Uterus (tissue), 2 donors: ENCODE data around the gene PSMD6.

Source experiments
- CTCF ChIP-seq, 4 experiments: fragments of 200-600 bp in 2 of 4; fragments of 450-650 bp in 2 of 4; sonication (generic) in 2 of 4; IDR thresholded peaks; one replicate each; pipeline ENCODE4 v1.5.1; 2016 to 2019; ENCODE audit warnings: antibody characterized with exemption in 4 of 4, mild to moderate bottlenecking in 2 of 4, moderate library complexity in 1 of 4
- POLR2A ChIP-seq, 2 donors: fragments of 450-650 bp; IDR thresholded peaks; one replicate each; pipeline ENCODE4 v1.6.1; 2016; ENCODE audit warnings: antibody characterized with exemption in 2 of 2, mild to moderate bottlenecking in 1 of 2, moderate library complexity in 1 of 2

- TF ChIP-seq CTCF (IDR thresholded peaks at IDR 0.05) (no peak), POLR2A (IDR thresholded peaks at IDR 0.05) (no peak)
Observed at GRCh38 chr3:64019879-64020278, 3.4 kb downstream of the PSMD6 start.
